HG02798 (cell line): ENCODE data around the gene MED12.
"Not testable (repeated sequence)": the region's sequence is repeated elsewhere in the genome, so short reads cannot be mapped to it uniquely, and the experiment has no call there.

Experiments
- ATAC-seq: cut with Tn5 transposase; IDR thresholded peaks from one replicate; pipeline ENCODE4 v1.9.1; 2021; ENCODE audit warnings: mild to moderate bottlenecking; ENCODE audit not compliant: unreplicated experiment, poor library complexity

MED12 gene

GRCh38 chrX:71158603-71159002, 40.2 kb downstream of the MED12 start:
- no peak for ATAC-seq

GRCh38 chrX:71159335-71159734, 40.9 kb downstream of the MED12 start:
- no peak for ATAC-seq

- no peak for ATAC-seq
Measured at GRCh38 chrX:71160475-71160874, 42.1 kb downstream of the MED12 start.

DNA sequence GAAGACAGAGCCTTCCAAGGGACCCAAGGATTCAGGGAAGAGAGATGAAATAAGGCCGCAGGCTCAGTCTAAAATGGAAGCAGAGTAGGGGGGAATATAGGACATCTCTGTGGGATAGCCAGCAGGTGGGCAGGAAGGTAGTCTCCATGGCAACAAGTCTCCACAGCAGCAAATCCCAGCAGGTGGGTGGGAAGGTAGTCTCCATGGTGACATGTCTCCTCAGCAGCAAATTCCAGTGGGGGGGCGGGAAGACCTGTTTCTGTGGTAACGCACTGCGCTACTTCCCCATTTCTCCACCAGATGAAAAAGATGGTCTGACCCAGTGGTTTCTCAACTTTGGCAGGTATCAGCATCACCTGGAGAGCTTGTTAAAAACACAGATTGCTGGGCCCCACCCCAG, 44.6 kb downstream of the MED12 start:
- ATAC-seq: no peak

GRCh38 chrX:71164071-71164470, 45.7 kb downstream of the MED12 start:
- no peak for ATAC-seq

DNA sequence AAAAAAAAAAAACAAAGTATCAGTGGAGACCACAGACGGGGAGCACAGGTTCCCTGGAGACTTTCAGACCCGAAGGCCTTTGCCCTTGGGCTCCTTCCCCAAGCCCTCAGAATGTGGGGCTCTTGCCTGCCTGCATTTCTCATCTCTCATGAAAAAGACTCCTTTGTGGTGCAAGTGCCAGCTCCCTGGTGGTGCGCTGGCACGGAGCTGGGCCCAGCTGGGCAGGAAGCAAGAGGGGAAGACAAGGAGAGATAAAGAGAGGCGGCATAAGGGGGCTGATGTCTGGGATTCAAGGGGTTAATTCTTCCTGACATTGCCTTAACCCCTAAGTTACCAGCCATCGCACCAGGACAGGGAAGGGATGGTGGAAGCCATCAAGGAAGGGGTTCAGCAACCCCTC, 48.1 kb downstream of the MED12 start:
- ATAC-seq: no peak

DNA sequence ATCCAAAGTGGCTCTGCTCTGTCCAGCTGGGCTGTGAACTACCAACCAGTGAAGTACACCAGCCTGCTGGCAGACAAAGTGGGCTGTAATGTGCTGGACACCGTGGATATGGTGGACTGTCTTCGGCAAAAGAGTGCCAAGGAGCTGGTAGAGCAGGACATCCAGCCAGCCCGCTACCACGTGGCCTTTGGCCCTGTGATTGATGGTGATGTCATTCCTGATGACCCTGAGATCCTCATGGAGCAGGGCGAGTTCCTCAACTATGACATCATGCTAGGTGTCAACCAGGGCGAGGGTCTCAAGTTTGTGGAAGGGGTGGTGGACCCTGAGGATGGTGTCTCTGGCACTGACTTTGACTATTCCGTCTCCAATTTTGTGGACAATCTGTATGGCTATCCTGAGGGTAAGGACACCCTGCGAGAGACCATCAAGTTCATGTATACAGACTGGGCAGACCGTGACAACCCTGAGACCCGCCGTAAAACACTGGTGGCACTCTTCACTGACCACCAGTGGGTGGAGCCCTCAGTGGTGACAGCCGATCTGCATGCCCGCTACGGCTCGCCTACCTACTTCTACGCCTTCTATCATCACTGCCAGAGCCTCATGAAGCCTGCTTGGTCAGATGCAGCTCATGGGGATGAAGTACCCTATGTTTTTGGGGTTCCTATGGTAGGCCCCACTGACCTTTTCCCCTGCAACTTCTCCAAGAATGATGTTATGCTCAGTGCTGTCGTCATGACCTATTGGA, 48.8 kb downstream of the MED12 start:
- ATAC-seq: no peak

- no peak for ATAC-seq
Measured at GRCh38 chrX:71168134-71168533, 49.7 kb downstream of the MED12 start.

GRCh38 chrX:71169586-71169985, 51.2 kb downstream of the MED12 start:
- no peak for ATAC-seq

DNA sequence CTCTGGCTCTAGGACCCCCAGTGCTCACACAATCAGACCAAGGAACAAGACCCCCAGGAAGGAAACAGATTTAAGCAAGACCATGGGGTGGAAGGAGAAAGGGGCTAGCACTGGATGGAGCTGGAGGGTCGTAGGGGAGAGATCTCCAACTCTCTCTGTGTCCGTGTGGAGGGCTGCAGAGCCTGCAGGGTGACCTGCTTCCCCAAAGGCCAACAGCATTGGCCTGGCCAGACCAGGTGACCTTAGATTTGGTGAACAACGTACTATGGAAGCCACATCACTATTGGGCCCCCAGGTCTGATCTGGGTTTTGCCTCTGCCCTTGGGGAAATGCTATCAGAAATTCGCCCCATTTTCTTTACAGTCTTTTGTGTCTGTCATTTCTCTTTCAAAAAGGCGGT, 52.3 kb downstream of the MED12 start:
- no peak for ATAC-seq

- no peak for ATAC-seq
Measured at GRCh38 chrX:71171110-71171801, 52.9 kb downstream of the MED12 start.

GRCh38 chrX:71173440-71173839, 55.0 kb downstream of the MED12 start:
- ATAC-seq: no peak

DNA sequence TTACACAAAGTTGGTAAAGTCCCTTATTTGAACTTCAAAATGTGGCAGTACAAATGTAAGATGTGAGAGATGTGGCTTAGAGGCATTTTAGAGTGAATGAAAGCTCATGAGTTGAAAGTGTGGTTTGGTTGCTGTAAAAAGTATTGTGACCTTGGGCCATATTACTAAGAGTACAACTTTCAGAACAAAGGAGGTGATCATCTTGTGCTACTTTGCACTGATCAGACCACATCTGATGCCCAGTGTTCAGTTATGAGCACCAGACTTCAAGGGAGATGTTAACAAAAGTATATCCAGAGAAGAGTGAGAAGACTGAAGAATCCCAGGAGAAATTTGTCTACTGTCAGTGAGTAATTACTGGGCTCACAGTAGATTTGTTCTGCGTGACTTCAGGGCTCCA, 56.4 kb downstream of the MED12 start:
- no peak for ATAC-seq

GRCh38 chrX:71175531-71175930, 57.1 kb downstream of the MED12 start:
- no peak for ATAC-seq

- ATAC-seq: no peak
Measured at GRCh38 chrX:71177327-71177726, 58.9 kb downstream of the MED12 start.

- ATAC-seq: no peak
Measured at GRCh38 chrX:71178908-71179307, 60.5 kb downstream of the MED12 start.

DNA sequence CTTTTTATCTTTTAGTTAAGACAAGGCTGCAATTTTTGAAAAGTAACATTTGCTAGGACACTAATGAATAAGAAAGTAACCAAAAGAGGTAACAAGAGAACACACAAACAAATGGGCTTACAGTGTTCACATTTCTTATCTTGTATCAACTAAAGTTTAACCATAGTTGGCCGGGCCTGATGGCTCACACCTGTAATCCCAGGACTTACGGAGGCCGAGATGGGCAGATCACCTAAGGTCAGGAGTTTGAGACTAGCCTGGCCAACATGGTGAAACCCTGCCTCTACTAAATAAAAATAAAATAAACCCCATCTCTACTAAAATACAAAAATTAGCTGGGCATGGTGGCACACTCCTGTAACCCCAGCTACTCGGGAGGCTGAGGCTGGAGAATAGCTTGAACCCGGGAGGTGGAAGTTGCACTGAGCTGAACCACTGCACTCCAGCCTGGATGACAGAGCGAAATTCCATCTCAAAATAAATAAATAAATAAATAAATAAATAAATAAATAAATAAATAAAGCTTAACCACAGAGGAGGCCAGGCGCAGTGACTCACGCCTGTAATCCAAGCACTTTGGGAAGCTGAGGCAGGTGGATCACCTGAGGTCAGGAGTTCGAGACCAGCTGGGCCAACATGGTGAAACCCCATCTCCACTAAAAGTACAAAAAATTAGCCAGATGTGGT, 62.3 kb downstream of the MED12 start:
- not testable (repeated sequence) for ATAC-seq

DNA sequence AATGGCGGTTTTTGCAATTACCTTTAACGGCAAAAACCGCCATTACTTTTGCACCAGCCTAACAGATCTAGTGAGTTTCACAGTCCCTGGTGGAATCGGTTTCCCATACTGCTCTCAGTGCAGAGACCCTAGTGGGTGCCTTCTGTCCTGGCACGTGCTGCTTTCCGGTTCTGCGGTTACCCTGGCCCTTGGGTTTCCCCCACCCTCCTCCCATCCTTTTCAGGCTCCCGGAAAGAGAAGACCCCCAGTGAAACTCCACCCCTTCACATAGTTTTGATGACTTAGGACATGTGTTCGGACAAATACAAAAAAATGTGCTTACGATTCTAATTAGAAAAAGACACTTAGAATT, 63.1 kb downstream of the MED12 start:
- peak; percentile 36 for ATAC-seq

DNA sequence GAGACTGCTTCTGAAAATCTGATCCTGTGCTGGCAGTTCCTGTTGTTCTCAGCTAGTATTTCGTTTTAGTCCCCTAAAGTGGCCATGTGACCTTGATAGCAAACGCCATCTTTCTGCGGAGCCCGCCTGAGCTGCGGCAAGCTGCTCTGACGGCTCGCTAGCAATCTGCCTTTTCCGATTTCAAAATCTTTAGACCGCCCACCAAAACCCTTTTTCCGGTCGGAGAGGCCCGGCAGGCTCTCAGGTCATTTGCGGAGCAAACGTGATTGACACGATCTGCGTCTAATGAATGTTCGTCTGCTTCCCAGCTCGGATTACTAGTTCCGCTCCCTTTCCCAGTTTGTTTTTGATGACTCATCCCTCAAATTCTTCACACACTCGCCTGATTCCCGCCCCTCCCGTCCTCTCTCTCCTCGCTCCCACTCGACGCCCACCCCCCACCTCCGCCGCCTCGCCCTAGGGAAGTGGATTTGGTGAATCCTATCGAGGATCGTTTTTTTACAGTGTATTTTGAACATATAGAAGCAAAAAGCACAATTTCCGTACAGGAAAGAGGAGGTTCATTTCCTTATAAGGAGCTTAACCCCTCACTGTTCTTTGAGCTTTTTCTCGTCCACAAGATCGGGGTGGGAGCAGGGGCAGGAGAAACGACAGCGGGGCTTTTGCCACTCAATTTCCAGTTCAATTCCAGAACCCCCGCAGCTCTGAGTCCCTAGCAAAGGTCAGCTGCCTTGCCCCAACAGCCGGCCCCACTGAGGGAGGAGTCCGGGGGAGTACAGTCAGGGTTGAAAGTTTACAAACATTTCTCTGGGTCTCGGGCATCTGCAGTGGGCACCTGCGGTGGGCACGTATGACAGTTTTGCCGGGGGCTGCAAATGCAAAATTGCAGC, 63.8 kb downstream of the MED12 start:
- peak; percentile 90 for ATAC-seq

GRCh38 chrX:71182871-71183270, 64.5 kb downstream of the MED12 start:
- no peak for ATAC-seq

DNA sequence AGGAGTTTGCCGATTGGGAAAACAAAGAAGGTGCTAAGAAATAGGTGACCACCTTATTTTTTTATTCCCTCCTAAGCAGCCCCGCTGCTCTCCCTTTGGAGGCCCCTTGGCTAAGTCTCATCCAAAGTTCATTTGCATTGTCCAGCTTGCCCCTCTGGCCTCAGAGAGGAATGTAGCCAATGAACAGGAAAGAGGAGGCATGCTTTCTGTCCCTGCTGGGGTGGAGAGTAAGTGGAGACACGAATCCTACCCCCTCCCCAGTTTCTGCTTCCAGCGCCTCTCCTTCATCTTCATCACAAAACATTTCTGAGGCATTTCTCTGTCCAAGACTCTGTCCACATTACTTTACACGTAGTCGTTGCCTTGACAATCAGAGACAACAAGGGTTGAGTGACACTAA, 64.9 kb downstream of the MED12 start:
- no peak for ATAC-seq
